Ishikawa (cell line): Measurements from ENCODE around the gene EPB41L2.

Source experiments
- CEBPB ChIP-seq: IDR thresholded peaks from 2 replicates; pipeline ENCODE4 v1.6.1; 2012
- CREB1 ChIP-seq: IDR thresholded peaks from 2 replicates; pipeline ENCODE4 v1.6.1; 2012; ENCODE audit warnings: low read depth
- EGR1 ChIP-seq: IDR thresholded peaks from 2 replicates; pipeline ENCODE4 v1.6.1; 2012
- EP300 ChIP-seq: IDR thresholded peaks from 2 replicates; pipeline ENCODE4 v1.6.1; 2012; ENCODE audit warnings: borderline replicate concordance
- FOXM1 ChIP-seq: IDR thresholded peaks from 2 replicates; pipeline ENCODE4 v1.6.1; 2012; ENCODE audit warnings: low read depth, borderline replicate concordance
- MAX ChIP-seq: IDR thresholded peaks from 2 replicates; pipeline ENCODE4 v1.6.1; 2012
- NFIC ChIP-seq: IDR thresholded peaks from 2 replicates; pipeline ENCODE4 v1.6.1; 2012
- RAD21 ChIP-seq: IDR thresholded peaks from 2 replicates; pipeline ENCODE4 v1.6.1; 2012; ENCODE audit warnings: low read depth
- REST ChIP-seq: IDR thresholded peaks from 2 replicates; pipeline ENCODE4 v1.6.1; 2012; ENCODE audit warnings: low read depth, mild to moderate bottlenecking
- TAF1 ChIP-seq: IDR thresholded peaks from 2 replicates; pipeline ENCODE4 v1.6.1; 2012; ENCODE audit warnings: low read depth, mild to moderate bottlenecking
- TEAD4 ChIP-seq: IDR thresholded peaks from 2 replicates; pipeline ENCODE4 v1.6.1; 2012
- YY1 ChIP-seq: IDR thresholded peaks from 2 replicates; pipeline ENCODE4 v1.6.1; 2012; ENCODE audit warnings: low read depth
- ZBTB7A ChIP-seq: IDR thresholded peaks from 2 replicates; pipeline ENCODE4 v1.6.1; 2012; ENCODE audit warnings: low read depth

GRCh38 chr6:131004387-131004755, 58.7 kb downstream of the EPB41L2 start:
- TF ChIP-seq REST (no peak), FOXM1 (no peak), EP300 (no peak), ZBTB7A (no peak), EGR1 (no peak), NFIC (no peak), CEBPB (no peak), RAD21 (no peak), TAF1 (no peak), YY1 (no peak), CREB1 (no peak), MAX (no peak), TEAD4 (no peak)
